ENCODE data around the gene SGCA. TPM values are rescaled to one million over a fixed set of nuclear protein-coding genes. Genes with fewer than 3 reads are reported as not detected.
A peak's percentile ranks its signal among the peaks of the same experiment; 100 is the strongest.

SGCA gene
- total RNA-seq, 1 donor from 2014 or later, result 137 TPM

GRCh38 chr17:50120475-50121253 lies 45.1 kb upstream of the SGCA start:
- no peak for TF ChIP-seq CTCF (IDR thresholded peaks at IDR 0.05; ENCODE audit: borderline replicate concordance)
- no peak for DNase-seq
- Histone ChIP-seq H3K27ac (replicated peaks) (no peak overlapping the region), H3K4me1 (peaks cover 25% of the 10 kb centered on the region), H3K4me3 (no peak overlapping the region), H3K36me3 (no peaks in the 10 kb centered on the region), H3K27me3 (ENCODE audit: low read depth) (peaks cover 4% of the 10 kb centered on the region), H3K9me3 (replicated peaks) (no peaks in the 10 kb centered on the region)
- intact Hi-C loops (cut with micrococcal nuclease), result no loop called here

GRCh38 chr17:50122945-50123344 lies 42.9 kb upstream of the SGCA start:
- Histone ChIP-seq H3K27ac (replicated peaks) (no peak overlapping the region), H3K9me3 (replicated peaks) (no peaks in the 10 kb centered on the region), H3K36me3 (no peaks in the 10 kb centered on the region), H3K4me3 (no peak overlapping the region), H3K27me3 (ENCODE audit: low read depth) (no peaks in the 10 kb centered on the region), H3K4me1 (peaks cover 10% of the 10 kb centered on the region)
- no peak for TF ChIP-seq CTCF (IDR thresholded peaks at IDR 0.05; ENCODE audit: borderline replicate concordance)
- intact Hi-C loops (cut with micrococcal nuclease), result no loop called here
- DNase-seq, result no peak

GRCh38 chr17:50123649-50124349 lies 42.0 kb upstream of the SGCA start:
- H3K27ac ChIP-seq (replicated peaks), result peak overlapping the region; percentile 46
- H3K36me3 ChIP-seq, result no peaks in the 10 kb centered on the region
- H3K4me1 ChIP-seq, result peaks cover 14% of the 10 kb centered on the region
- peaks cover 4% of the 10 kb centered on the region for H3K27me3 ChIP-seq (ENCODE audit: low read depth)
- no peak for TF ChIP-seq CTCF (IDR thresholded peaks at IDR 0.05; ENCODE audit: borderline replicate concordance)
- DNase-seq, result no peak
- no peak overlapping the region for H3K4me3 ChIP-seq
- intact Hi-C loops (cut with micrococcal nuclease), result no loop called here
- no peaks in the 10 kb centered on the region for H3K9me3 ChIP-seq (replicated peaks)

- H3K27me3 ChIP-seq (ENCODE audit: low read depth), result peaks cover 11% of the 10 kb centered on the region
- peaks cover 31% of the 10 kb centered on the region for H3K4me1 ChIP-seq
- H3K4me3 ChIP-seq, result no peak overlapping the region
- no peaks in the 10 kb centered on the region for H3K36me3 ChIP-seq
- intact Hi-C loops (cut with micrococcal nuclease), result no loop called here
- no peak overlapping the region for H3K27ac ChIP-seq (replicated peaks)
- no peak for DNase-seq
- no peak for TF ChIP-seq CTCF (IDR thresholded peaks at IDR 0.05; ENCODE audit: borderline replicate concordance)
- H3K9me3 ChIP-seq (replicated peaks), result no peaks in the 10 kb centered on the region
These were observed 40.3 kb upstream of the SGCA start for GRCh38 chr17:50125420-50125997.

GRCh38 chr17:50127697-50128361 lies 38.0 kb upstream of the SGCA start:
- DNase-seq, result no peak
- H3K36me3 ChIP-seq, result no peaks in the 10 kb centered on the region
- H3K27ac ChIP-seq (replicated peaks), result no peak overlapping the region
- no peak overlapping the region for H3K4me3 ChIP-seq
- no peaks in the 10 kb centered on the region for H3K9me3 ChIP-seq (replicated peaks)
- intact Hi-C loops (cut with micrococcal nuclease), result no loop called here
- no peak for TF ChIP-seq CTCF (IDR thresholded peaks at IDR 0.05; ENCODE audit: borderline replicate concordance)
- peaks cover 11% of the 10 kb centered on the region for H3K27me3 ChIP-seq (ENCODE audit: low read depth)
- peaks cover 46% of the 10 kb centered on the region for H3K4me1 ChIP-seq
